ENCODE results near the gene UBE2O. TPM values are rescaled to one million over a fixed set of nuclear protein-coding genes. Genes with fewer than 3 reads are reported as not detected.

Gene UBE2O
- total RNA-seq, 1 donor from 2014 or later: 31.1 TPM

DNA sequence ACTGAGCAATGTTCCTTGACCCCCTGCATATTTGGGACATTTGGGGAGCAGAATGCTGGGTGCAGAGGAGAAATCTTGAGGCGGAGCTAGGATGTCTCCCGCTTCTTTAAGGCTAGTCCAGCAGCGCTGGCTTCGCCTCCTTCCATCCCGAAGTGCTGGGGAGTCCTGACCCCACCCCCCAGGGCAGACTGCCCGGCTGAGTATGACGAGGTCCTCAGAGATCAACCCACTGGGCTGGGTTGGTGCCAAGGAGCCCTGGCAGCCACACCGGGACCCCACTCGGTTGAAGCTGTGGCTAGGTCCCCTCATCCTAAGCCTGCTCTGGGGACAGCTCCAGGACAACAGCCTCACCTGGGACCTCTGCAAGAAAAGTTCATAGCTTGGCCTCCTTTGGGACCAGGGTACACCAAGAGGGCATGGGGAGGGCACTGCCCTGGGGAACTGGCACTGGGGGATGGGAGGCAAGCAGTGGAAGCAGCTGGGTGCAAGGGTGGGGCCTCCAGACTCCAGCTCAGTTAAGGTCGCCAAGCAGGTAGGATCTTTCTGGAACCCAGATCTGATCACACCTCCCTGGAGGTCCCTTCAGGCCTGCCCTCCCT is 37.3 kb upstream of the UBE2O start:
- intact Hi-C loops (cut with DNase I): no loop called here
- no peak for DNase-seq (ENCODE audit: low spot score)

DNA sequence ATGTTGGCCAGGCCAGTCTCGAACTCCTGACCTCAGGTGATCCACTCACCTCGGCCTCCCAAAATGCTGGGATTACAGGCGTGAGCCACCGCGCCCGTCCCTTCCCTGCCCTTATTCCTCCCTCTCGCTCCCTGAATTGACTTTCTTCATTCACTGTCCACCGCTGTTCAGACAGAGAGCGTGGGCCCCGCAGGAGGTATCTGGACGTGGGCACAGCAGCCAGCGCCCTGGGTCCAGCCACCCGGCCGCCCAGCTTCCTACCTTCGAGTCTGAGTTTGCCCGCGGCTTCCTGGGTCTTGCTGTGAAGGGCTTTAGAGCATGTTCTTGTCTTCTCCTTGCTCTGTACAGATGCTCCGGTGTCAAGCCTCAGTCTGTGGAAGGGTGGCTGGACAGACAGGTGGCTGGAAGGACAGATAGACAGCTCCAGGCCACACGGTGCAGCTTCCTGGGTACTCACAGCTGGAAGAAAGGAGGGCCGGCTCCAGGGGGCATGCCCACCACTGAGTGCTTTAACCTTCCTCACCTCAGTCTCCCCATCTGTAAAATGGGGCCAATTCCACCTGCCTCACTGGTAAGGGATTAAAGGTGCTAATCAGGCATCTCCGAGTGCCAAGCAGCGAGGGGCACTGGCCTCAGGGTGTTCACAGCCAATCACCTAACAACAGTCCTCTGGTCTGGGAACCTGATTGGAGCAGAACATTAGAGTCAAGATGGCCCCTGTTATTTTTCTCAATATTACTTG is 34.7 kb upstream of the UBE2O start:
- no peak for DNase-seq (ENCODE audit: low spot score)
- intact Hi-C loops (cut with DNase I): no loop called here

DNA sequence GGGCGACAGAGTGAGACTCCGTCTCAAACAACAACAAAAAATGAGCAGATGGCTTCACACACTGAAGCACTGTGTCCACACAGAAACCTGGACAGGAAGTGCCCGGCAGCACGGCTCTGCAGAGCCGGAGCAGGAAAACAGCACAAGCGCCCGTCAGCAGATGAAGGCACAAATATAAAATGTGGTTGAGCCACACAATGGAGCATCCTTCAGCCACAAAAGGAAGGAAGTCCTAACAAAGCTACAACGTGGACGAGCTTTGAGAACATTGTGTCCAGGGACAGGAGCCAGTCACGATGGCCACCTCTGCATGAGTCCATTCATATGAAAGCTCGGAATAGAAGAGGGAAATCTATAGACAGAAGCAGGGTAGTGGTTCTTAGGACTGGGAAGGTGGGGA is 32.6 kb upstream of the UBE2O start:
- no peak for DNase-seq (ENCODE audit: low spot score)
- intact Hi-C loops (cut with DNase I): no loop called here

DNA sequence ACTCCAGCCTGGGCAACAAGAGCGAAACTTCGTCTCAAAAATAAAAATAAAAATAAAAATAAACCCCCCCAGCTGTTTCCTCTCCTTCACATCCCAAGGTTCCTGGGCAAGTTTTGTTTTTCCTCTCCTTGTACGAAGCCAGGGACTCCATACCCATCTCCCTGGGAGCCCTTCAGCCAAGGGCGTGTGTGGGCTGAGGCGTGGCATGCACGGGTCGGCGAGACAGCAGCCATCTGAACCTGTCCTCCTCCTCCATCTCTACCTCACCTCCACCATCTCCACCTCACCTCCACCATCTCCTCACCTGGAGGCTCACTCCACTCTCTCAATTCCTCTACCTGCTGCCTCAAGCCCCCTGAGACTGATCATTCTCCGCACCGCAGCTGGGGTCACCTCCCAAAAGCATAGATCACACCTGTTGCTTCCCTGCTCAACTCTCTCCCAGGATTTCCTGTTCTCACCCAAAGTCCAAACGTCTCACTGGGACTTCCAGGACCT is 31.3 kb upstream of the UBE2O start:
- DNase-seq (ENCODE audit: low spot score): no peak
- intact Hi-C loops (cut with DNase I): no loop called here

DNA sequence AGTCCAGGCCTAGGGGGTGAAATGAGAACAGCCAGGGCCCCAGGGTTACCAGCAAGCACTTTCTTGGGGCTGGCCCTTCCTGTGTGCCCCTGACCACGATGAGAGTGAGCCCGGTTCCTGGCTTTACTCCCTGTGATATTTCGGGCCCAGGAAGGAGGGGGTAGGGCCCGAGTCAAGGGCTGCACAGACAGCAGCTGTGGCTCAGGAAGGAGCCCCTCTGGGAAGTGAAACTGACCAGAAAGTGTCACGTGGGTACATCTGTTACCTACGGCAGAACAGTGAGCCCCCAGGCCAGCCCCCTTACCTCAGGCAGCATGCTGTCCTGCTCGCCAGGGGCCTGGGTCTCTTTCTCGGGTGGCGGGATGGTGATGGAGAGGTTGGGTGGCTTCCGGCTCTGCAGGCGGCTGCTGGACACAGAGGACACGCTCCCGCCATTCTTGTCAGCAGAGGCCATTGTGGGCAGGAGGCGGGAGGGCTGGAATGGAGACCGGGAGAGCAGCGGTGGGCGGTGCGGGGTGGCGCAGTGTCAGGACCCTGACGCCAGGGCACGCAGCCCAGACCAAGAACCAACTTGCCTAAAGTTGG is 28.2 kb upstream of the UBE2O start:
- intact Hi-C loops (cut with DNase I): no loop called here
- DNase-seq (ENCODE audit: low spot score): no peak

DNA sequence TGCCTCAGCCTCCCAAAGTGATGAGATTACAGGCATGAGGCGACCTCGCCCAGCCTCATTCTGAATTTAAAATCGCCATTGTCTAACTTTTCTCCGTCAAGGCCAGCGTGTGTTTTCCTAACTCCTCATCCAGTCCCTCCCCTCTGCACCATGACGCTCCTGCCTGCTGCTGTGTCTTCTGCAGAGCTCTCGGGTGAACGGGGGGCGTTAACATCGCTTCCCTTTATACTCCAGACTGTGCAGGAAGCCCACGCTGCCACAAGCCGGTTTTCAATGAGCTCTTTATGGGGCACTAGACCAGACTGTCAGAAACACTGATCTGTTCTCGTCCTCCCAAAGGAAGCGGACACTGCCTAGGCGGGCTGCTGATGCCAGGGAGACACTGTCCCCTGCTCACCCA is 27.7 kb upstream of the UBE2O start:
- no peak for DNase-seq (ENCODE audit: low spot score)
- intact Hi-C loops (cut with DNase I): no loop called here

DNA sequence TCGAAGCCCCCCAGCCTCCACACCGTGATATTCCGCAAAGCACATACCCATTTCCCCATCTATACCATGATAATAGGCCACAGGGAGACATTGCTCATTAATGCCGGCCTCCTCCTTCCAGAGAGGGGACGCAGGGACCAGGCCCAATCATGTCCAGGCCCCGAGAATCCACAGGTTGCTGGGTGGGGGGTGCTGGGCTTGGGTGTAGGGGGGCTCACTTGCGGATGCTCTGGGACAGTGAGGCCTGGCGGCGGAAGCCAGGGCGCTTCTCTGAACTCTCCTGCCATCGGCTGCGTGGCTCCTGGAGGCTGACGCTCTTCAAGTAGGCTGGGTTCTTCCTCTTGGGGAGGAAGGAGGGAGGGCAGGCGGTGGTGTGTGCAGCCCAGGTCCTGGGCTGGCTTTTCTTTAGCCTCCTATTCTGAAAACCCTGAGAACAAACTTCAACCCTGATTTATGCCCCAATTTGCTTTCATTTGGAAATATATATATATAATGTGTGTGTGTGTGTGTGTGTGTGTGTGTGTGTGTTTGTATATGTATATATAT is 26.6 kb upstream of the UBE2O start:
- intact Hi-C loops (cut with DNase I): no loop called here
- DNase-seq (ENCODE audit: low spot score): no peak

DNA sequence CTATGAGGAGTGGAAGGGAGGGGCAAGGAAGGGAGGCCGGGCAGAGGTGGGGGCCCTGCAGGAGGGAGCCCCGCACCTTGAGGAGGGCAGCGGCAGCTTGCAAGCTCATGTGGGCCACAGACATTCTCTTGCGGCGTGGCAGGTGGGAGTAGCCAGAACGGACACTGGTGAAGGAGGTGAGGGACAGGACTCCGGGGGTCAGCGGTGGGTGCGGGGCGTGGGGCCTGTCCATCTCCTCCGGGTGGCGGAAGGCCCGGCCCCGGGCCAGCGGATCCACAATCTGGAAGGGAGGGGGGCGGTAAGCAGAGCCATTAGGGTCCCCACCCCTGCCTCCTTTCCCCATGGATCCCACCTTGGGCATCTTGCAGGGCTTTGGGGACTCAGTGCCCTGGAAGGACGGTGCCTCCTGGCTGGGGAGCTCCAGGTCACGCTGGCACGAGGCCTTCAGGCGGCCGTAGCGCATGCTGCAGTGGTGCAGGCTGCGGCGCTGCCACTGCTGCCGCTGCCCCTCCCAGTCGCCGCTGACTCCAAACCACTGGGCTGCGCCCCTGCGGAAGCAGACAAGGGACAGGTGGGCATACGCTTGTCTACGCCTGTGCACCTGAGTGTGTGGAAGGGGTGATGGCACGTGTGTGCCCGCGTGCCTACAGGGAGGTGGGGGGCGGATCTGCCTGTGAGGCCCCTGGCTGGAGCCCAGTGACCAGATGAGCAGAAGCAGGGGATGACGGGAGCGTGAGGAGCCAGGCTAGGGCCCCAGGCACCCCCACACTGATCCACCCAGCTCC is 26.0 kb upstream of the UBE2O start:
- DNase-seq (ENCODE audit: low spot score): no peak
- intact Hi-C loops (cut with DNase I): no loop called here

DNA sequence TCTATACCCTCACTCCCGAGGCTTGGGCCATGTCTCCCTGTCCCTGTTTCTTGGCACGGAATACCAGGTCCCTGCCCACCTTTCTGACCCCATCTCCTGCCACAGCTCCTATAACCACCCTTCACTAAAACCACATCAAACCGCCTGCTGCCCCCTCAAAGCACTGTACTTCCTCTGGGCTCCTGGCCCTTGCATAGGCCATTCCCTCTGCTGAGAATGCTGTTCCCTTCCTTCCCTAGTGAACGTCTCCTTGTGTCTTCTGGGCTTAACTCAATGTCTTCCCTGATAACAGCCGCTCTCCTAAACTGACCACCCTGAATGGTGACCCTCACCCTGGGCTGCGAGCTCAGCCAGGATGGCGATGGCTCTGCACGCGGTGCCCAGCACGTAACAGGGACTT is 25.1 kb upstream of the UBE2O start:
- DNase-seq (ENCODE audit: low spot score): no peak
- intact Hi-C loops (cut with DNase I): no loop called here

DNA sequence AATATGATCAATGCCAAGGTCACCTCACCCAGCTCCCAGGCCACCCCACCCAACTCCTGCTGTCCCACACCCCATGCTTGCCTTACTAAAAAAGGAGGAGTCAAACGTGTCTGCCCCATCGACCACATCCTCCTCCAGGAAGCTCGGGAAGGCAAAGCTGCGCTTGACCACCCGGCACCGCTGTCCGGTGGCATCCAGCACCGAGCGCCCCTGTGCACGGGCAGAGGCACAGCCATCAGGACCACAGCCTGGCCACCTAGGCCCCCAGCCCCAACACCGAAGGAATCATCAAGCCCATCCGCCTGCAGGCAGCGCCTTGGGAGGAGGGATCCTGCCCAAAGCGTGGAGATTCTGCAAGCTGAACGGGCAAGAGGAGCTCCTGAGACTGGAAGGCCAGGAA is 24.6 kb upstream of the UBE2O start:
- no peak for DNase-seq (ENCODE audit: low spot score)
- intact Hi-C loops (cut with DNase I): no loop called here

DNA sequence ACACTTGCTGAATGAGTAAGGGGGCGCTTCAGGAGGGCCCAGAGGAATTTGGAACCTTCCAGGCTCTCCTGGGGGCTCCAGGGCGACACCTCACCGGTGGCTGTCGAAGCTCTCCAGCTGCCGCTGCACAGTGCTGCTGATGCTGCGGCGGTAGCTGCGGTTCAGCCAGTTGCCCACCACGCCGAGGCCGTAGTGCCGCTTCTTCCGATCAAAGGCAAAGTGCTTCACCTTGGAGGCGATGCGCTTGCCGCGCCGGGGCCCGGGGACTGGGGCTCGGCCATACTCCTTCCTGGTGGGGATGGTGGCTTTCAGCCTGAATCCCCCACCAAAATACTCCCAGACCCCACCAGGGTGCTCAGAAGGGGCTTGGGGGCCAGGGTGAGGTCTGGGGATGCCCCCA is 23.8 kb upstream of the UBE2O start:
- DNase-seq (ENCODE audit: low spot score): no peak
- intact Hi-C loops (cut with DNase I): no loop called here

DNA sequence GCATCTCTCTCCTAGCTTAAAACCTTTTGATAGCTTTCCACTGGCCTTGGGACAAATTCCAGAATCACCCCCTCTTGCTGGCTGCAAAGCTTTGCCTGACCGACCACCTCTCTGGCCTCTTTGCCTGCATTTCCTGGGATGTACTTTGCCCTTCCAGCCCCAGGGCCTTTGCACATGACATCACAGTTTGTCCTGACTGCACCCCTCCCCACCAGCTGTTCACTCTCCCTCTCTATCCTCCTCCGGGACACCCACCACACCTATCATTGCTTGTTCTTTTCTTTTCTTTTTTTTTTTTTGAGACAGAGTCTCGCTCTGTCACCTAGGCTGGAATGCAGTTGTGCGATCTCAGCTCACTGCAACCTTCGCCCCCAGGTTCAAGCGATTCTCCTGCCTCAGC is 22.4 kb upstream of the UBE2O start:
- intact Hi-C loops (cut with DNase I): no loop called here
- DNase-seq (ENCODE audit: low spot score): no peak

DNA sequence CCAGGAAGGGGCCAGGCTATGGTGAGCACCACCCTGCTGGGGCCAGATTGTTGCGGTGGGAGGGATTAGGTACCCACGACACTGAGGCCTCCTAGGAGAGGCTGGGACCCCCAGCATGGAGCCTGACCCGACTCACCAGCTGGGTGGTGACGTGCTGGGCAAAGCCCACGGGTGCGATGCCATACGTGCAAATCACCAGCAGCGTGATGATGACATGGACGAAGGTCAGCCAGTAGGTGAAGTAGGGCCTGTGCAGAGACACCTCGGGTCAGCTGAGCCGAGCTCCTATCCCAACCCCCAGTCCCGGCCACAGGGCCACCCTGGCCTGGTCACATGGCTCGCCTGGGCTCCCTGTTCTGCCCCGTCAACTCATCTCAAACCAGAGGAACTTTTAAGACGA is 21.9 kb upstream of the UBE2O start:
- DNase-seq (ENCODE audit: low spot score): no peak
- intact Hi-C loops (cut with DNase I): no loop called here

DNA sequence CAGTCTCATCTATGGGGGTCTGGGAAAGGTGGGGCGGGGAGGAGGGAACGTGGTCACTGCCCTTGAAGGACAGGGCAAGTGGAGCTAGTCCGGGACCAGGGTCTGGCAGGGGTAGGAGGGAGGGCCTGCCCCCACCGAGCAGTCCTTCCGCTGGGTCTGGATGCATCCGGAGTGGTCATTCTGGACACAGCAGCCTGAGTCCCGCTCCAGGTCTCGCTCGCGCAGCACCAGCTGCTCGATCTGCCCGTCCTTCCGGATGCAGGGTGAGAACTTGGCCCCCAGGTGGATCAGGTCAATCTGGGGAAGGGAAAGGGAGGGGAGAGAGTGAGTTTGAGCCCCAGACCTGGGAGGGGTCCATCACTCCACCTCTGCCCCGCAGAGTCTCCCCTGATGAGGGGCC is 21.3 kb upstream of the UBE2O start:
- no peak for DNase-seq (ENCODE audit: low spot score)

DNA sequence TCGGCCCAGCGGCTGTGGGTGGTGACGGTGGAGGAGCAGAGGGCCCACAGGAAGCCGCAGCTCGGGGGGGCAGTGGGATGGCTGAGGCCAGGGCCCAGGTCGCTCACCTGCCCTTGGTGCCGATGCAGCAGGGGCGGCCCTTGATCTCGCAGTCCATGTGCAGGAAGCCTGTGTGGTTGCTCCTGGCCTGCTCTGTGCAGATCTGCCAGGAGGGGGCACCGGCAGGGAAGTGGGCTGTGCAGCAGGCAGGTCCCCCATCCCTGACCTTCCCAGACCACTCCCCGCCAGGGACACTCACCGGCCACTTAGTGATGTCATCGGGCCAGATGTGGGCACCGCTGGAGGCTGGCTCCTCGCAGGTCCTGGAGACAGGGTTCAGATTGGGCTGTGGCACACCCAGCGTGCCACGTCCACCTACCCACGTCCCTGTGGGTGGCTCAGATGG is 20.6 kb upstream of the UBE2O start:
- DNase-seq (ENCODE audit: low spot score): no peak
- intact Hi-C loops (cut with DNase I): no loop called here

More for the DNA sequence above, 21.3 kb upstream of the UBE2O start:
- intact Hi-C loops (cut with DNase I): no loop called here

DNA sequence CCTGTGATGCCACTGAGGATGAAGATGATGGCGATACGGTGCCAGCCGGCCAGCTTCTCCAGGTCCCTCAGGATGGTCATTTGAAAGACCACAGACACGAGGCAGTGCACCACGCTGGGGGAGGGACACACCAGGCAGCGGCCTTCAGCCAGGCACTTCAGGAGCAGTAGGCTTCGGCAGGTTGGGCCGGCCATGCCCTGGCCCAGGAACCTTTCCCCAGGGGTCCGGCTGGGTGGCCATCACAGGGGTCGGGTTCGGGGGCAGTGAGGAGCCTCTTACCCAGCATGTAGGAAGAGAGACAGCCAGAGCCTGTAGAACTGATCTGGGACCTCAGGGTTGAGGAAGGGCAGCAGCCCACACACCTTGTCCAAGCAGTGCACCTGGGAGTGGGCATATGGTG is 19.8 kb upstream of the UBE2O start:
- no peak for DNase-seq (ENCODE audit: low spot score)
- intact Hi-C loops (cut with DNase I): no loop called here

DNA sequence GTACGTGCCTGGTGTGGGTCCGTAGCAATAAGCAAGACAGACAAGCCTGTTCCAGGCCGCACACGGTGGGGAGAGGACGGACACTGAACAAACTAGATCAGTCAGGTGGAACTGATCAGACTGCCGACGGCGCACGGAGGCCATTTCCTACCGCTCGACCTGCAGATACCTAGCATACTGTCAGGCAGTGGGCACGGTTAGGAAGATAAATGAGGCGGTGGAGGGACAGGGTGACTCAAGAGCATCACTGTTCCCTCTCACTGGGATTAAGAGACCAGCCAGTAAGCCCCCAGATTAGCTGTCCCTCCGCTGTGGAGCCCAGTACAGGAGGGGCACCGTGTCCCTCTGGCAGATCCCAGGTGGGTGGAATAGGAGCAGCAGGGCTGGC is 19.3 kb upstream of the UBE2O start:
- DNase-seq (ENCODE audit: low spot score): no peak
- intact Hi-C loops (cut with DNase I): no loop called here

DNA sequence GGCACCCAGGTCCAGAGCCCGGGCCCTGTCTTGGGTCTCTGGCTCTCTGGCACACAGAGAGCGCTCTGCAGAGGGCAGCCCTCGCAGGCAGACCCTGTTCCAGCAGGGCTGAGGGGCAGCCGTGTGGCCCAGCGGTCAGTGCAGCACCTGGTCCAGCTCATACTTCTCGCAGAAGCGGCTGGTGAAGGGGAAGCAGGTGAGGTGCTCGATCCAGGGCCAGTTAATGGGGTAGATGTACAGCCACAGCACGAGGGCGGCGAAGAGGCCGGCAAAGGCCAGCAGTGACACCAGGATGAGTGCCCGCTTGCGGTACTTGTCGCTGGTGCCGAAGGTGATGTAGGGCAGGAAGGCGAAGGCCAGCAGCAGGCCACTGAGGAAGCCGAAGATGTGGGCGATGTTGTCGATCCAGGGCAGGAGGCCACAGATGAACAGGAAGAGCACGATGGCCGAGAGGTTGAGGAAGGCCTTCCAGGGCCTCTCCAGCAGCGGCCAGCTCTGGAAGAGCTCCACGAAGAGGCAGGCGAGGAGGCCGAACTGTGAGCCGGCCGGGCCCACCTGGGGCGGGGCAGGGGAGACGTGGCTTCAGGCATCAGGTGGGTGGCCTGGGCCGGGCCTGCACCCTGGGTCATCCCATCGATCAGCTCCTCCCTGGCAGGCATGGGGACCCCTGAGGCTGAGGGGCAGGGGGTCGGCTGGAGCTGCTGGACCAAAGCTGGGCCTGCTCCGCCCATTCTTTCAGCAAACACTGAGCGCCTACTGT is 18.7 kb upstream of the UBE2O start:
- intact Hi-C loops (cut with DNase I): no loop called here
- no peak for DNase-seq (ENCODE audit: low spot score)

DNA sequence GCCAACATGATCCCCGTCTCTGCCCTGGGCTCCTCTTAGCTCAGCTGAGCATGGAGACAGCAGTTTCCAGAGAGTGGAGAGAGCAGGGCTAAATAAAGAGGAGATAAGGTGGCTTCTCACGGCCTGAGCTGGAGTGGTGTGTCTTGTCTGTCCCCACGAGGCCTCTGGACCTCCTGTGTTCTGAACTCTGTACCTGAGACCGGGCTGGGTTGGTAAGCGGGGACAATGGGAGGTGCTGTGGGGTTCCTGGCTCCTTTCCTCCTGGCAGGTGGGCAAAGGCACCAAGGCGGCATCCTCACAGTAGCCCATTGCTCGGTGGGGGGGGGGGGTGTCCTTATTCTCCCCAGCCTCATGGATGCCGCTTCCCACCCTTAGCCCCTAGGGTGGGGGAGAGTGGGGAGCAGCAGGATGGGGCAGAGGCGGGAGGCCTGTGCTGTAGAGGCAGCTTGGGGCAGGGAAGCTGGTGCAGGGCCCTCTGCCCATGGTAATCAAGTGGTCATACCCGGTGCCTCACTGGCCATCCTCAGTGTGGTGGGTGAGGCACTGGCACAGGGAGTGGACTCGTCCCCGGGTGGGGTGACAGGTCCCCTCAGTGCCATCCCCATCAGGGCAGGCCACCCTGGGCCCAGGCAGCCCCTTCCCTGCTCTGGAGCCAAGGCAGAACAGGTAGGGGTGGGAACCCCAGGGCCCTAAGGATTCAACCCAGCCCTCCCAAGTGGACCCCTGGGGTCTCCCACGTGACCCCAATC is 17.2 kb upstream of the UBE2O start:
- DNase-seq (ENCODE audit: low spot score): no peak
- intact Hi-C loops (cut with DNase I): no loop called here
